ENCODE results near the gene PSKH1. TPM values are rescaled to one million over a fixed set of nuclear protein-coding genes. Genes with fewer than 3 reads are reported as not detected.

Gene PSKH1
- total and polyA plus RNA-seq, 2 experiments from 2014 or later = 11.5 to 23.6 TPM

GRCh38 chr16:67882374-67883145 lies 10.5 kb upstream of the PSKH1 start:
- Histone ChIP-seq H3K4me1 (ENCODE audit: insufficient read depth) (peaks cover 6% of the 10 kb centered on the region; the same call in 1 of the 2 replicates), H3K9ac (no peak overlapping the region), H4K20me1 (ENCODE audit: insufficient read depth) (no peaks in the 10 kb centered on the region), H3K4me3 (no peak overlapping the region), H3K9me3 (ENCODE audit: low read depth) (no peaks in the 10 kb centered on the region), H3K27me3 (replicated peaks; ENCODE audit: insufficient read depth) (no peaks in the 10 kb centered on the region), H3K36me3 (ENCODE audit: low read depth) (peaks cover 7% of the 10 kb centered on the region; the same call in 1 of the 2 replicates), H3K4me2 (ENCODE audit: unreplicated experiment) (no peak overlapping the region), H3K79me2 (ENCODE audit: insufficient read depth) (peaks cover 6% of the 10 kb centered on the region), H3F3A (ENCODE audit: insufficient read depth) (peaks cover 11% of the 10 kb centered on the region), H2AFZ (no peak overlapping the region), H3K27ac (no peak overlapping the region), H3K9me2 (ENCODE audit: insufficient read depth) (no peaks in the 10 kb centered on the region)
- TF ChIP-seq EZH2phosphoT487 (IDR thresholded peaks at IDR 0.05; ENCODE audit: insufficient read depth, low read depth) (no peak), EZH2 (IDR thresholded peaks at IDR 0.05; ENCODE audit: insufficient read depth, poor library complexity, severe bottlenecking) (no peak)
- no peak for DNase-seq
- in situ Hi-C loops (cut with MboI) = no loop called here
- WGBS, 2 experiments (ENCODE audit: low coverage in 1 of 2, low lambda C conversion rate in 2 of 2, missing lambda C conversion rate in 2 of 2) = 75 to 78% methylated on average over 18 of the region's 18 CpGs

- Histone ChIP-seq H3K27ac (no peak overlapping the region), H3K4me2 (ENCODE audit: unreplicated experiment) (no peak overlapping the region), H3K9ac (no peak overlapping the region), H3F3A (ENCODE audit: insufficient read depth) (peaks cover 11% of the 10 kb centered on the region), H3K9me2 (ENCODE audit: insufficient read depth) (no peaks in the 10 kb centered on the region), H3K36me3 (ENCODE audit: low read depth) (peaks cover 7% of the 10 kb centered on the region; the same call in 1 of the 2 replicates), H3K27me3 (replicated peaks; ENCODE audit: insufficient read depth) (no peaks in the 10 kb centered on the region), H3K9me3 (ENCODE audit: low read depth) (no peaks in the 10 kb centered on the region), H3K79me2 (ENCODE audit: insufficient read depth) (no peaks in the 10 kb centered on the region), H3K4me3 (no peak overlapping the region), H2AFZ (no peak overlapping the region), H4K20me1 (ENCODE audit: insufficient read depth) (no peaks in the 10 kb centered on the region), H3K4me1 (ENCODE audit: insufficient read depth) (peaks cover 6% of the 10 kb centered on the region; the same call in 1 of the 2 replicates)
- in situ Hi-C loops (cut with MboI) = no loop called here
- 82 to 93% methylated on average over 6 of the region's 6 CpGs for WGBS, 2 experiments (ENCODE audit: low coverage in 1 of 2, low lambda C conversion rate in 2 of 2, missing lambda C conversion rate in 2 of 2)
- TF ChIP-seq EZH2 (IDR thresholded peaks at IDR 0.05; ENCODE audit: insufficient read depth, poor library complexity, severe bottlenecking) (no peak), EZH2phosphoT487 (IDR thresholded peaks at IDR 0.05; ENCODE audit: insufficient read depth, low read depth) (no peak)
- DNase-seq = no peak
Observed at GRCh38 chr16:67883146-67883871, 9.7 kb upstream of the PSKH1 start.

- DNase-seq = peak; percentile 61
- in situ Hi-C loops (cut with MboI) = no loop called here
- no peaks in the 10 kb centered on the region for H3K9me3 ChIP-seq (ENCODE audit: low read depth)
- no peaks in the 10 kb centered on the region for H3K27me3 ChIP-seq (replicated peaks; ENCODE audit: insufficient read depth)
- no peaks in the 10 kb centered on the region for H3K79me2 ChIP-seq (ENCODE audit: insufficient read depth)
- TF ChIP-seq EZH2 (IDR thresholded peaks at IDR 0.05; ENCODE audit: insufficient read depth, poor library complexity, severe bottlenecking) (no peak), EZH2phosphoT487 (IDR thresholded peaks at IDR 0.05; ENCODE audit: insufficient read depth, low read depth) (no peak)
- peaks cover 6% of the 10 kb centered on the region; the same call in 1 of the 2 replicates for H3K4me1 ChIP-seq (ENCODE audit: insufficient read depth)
- H4K20me1 ChIP-seq (ENCODE audit: insufficient read depth) = no peaks in the 10 kb centered on the region
- H3K36me3 ChIP-seq (ENCODE audit: low read depth) = peaks cover 7% of the 10 kb centered on the region; the same call in 1 of the 2 replicates
- H3K9me2 ChIP-seq (ENCODE audit: insufficient read depth) = no peaks in the 10 kb centered on the region
- WGBS, 2 experiments (ENCODE audit: low coverage in 1 of 2, low lambda C conversion rate in 2 of 2, missing lambda C conversion rate in 2 of 2) = 65 to 66% methylated on average over 11 of the region's 11 CpGs
- no peak overlapping the region for H2AFZ ChIP-seq
- H3K9ac ChIP-seq = no peak overlapping the region
- H3K27ac ChIP-seq = no peak overlapping the region
- H3K4me2 ChIP-seq (ENCODE audit: unreplicated experiment) = no peak overlapping the region
- H3F3A ChIP-seq (ENCODE audit: insufficient read depth) = peaks cover 11% of the 10 kb centered on the region
- H3K4me3 ChIP-seq = no peak overlapping the region
Observed at GRCh38 chr16:67883872-67884261, 9.2 kb upstream of the PSKH1 start.

- in situ Hi-C loops (cut with MboI) = no loop called here
- Histone ChIP-seq H3K36me3 (ENCODE audit: low read depth) (peaks cover 4% of the 10 kb centered on the region; the same call in 1 of the 2 replicates), H2AFZ (no peak within 1 kb of the TSS), H4K20me1 (ENCODE audit: insufficient read depth) (no peaks in the 10 kb centered on the region), H3K4me1 (ENCODE audit: insufficient read depth) (peaks cover 6% of the 10 kb centered on the region; the same call in 1 of the 2 replicates), H3K9ac (no peak within 1 kb of the TSS), H3K79me2 (ENCODE audit: insufficient read depth) (no peaks in the 10 kb centered on the region), H3K27me3 (replicated peaks; ENCODE audit: insufficient read depth) (no peaks in the 10 kb centered on the region), H3K4me3 (no peak within 1 kb of the TSS), H3K4me2 (ENCODE audit: unreplicated experiment) (peak within 1 kb of the TSS; percentile 56), H3K9me2 (ENCODE audit: insufficient read depth) (no peaks in the 10 kb centered on the region), H3K9me3 (ENCODE audit: low read depth) (no peaks in the 10 kb centered on the region), H3F3A (ENCODE audit: insufficient read depth) (peaks cover 11% of the 10 kb centered on the region), H3K27ac (0 out of 2 replicates have a peak within 1 kb of the TSS, but pooled peaks have one; percentile 14)
- TF ChIP-seq EZH2phosphoT487 (IDR thresholded peaks at IDR 0.05; ENCODE audit: insufficient read depth, low read depth) = no peak
- TF ChIP-seq EZH2 (IDR thresholded peaks at IDR 0.05; ENCODE audit: insufficient read depth, poor library complexity, severe bottlenecking) = no peak
- DNase-seq = peak; percentile 95
- WGBS, 2 experiments (ENCODE audit: low coverage in 1 of 2, low lambda C conversion rate in 2 of 2, missing lambda C conversion rate in 2 of 2) = 3 to 7% methylated on average over 16 to 22 of the region's 22 CpGs
Observed at GRCh38 chr16:67884684-67885083, 8.4 kb upstream of the PSKH1 start, which contains the start of gene NRN1L. NRN1L (plus strand) TSS chr16:67884885; CDS start chr16:67884904, 19 bp downstream.
